Fibroblast of mammary gland (primary cell): Measurements from ENCODE around the gene REEP6.
A peak's percentile ranks its signal among the peaks of the same experiment; 100 is the strongest.

Experiments used
- DNase-seq: peaks from one replicate; pipeline ENCODE4 v3.0.0-alpha.2; 2010; ENCODE audit warnings: low read depth
- H3K4me3 ChIP-seq: 2 replicates; pipeline ENCODE4 v1.5.1; 2011; ENCODE audit warnings: low read depth, mild to moderate bottlenecking, low read length, moderate library complexity; ENCODE audit not compliant: control insufficient read depth
- CTCF ChIP-seq: conservative IDR thresholded peaks from 2 replicates; pipeline ENCODE4 v1.5.1; 2011; ENCODE audit warnings: low read depth, low read length, inconsistent platforms; ENCODE audit not compliant: control insufficient read depth, insufficient read depth

Gene REEP6

GRCh38 chr19:1501200-1501595, 10.2 kb downstream of the REEP6 start:
- TF ChIP-seq CTCF = no peak
- H3K4me3 ChIP-seq = no peak overlapping the region
- no peak for DNase-seq

DNA sequence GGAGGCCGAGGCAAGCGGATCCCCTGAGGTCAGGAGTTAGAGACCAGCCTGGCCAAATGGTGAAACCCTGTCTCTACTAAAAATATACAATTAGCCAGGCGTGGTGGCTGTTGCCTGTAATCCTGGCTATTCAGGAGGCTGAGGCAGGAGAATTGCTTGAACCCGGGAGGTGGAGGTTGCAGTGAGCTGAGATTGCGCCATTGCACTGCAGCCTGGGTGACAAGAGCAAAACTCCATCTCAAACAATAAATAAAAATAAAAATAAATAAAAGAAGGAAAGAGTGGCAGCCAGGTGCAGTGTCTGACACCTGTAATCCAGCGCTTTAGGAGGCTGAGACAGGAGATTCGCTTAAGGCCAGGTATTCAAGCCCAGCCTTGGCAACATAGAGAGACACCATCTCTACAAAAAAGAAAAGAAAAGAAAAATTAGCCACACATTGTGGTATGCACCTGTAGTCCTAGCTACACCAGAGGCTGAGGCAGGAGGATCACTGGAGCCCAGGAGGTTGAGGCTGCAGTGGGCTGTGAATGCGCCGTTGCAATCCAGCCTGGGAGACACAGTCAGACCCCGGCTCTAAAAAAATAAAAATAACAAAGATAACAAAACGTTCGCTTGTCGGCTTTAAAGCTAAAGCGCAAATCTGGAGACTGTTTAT, 11.6 kb downstream of the REEP6 start:
- no peak for TF ChIP-seq CTCF
- no peak for DNase-seq
- H3K4me3 ChIP-seq = no peak overlapping the region

GRCh38 chr19:1503089-1503924, 12.3 kb downstream of the REEP6 start:
- DNase-seq = peak; percentile 27
- TF ChIP-seq CTCF = peak; percentile 55
- no peak overlapping the region for H3K4me3 ChIP-seq

DNA sequence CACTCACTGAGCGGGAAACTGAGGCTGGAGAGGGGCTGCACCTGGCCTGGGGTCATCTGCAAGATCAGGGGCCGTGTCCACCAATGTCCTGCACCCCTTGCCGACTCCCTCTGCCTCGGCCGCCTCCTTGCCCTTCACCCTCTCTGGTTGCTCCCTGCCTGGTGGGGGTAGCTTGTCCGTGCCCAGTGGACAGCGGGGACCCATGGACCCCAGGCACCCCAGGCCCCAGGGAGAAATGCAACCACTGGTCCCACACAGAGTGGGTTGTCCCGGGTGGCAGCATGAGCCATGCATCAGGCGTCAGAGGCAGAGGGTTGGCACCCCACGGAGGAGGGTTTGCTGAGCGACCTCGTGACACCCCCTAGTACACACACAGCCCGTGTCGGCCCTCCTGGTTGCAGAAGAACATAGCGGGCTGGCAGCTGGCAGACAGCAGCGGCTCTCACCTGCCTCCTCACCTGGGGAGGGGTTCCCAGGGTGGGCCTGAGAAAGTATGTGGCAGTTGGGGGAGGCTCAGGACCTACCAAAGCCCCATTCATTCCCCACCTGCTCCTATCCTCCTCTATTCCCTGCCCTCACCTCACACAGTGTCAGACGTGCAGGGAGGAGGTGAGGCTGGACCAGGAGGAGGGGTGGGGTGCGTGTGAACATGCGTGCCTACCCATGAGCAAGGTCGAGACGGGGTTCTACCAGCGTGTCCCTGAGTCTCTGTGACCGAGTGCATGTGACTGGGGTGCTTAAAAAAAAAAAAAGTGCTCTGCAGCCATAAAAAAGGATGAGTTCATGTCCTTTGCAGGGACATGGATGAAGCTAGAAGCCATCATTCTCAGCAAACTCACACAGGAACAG, 13.2 kb downstream of the REEP6 start:
- H3K4me3 ChIP-seq = no peak overlapping the region
- no peak for DNase-seq
- TF ChIP-seq CTCF = no peak

DNA sequence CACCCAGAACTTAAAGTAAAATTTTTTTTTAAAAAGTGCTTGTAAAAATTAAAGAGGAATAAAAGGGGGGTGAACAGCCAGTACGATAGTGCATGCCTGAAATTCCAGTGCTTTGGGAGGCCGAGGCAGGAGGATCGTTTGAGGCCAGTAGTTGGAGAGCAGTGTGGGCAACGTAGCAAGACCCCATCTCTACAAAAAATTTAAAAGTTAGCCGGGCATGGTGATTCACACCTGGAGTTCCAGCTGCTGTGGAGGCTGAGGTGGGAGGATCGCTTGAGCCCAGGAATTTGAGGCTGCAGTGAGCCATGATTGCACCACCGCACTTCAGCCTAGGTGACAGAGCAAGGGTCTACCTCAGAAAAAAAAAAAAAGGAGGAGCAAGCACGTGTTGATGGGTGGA, 14.0 kb downstream of the REEP6 start:
- H3K4me3 ChIP-seq = no peak overlapping the region
- TF ChIP-seq CTCF = no peak
- DNase-seq = no peak

- no peak for DNase-seq
- no peak overlapping the region for H3K4me3 ChIP-seq
- TF ChIP-seq CTCF = no peak
These were observed 15.3 kb downstream of the REEP6 start for GRCh38 chr19:1505991-1506881.
